Lower leg skin (tissue), 3 donors: ENCODE measurements around the gene YPEL5.

Experiments
- POLR2A ChIP-seq, 2 donors: fragments of 450-650 bp; IDR thresholded peaks; one replicate each; pipeline ENCODE4 v1.6.1; 2016 to 2017; ENCODE audit warnings: antibody characterized with exemption in 2 of 2, mild to moderate bottlenecking in 1 of 2, moderate library complexity in 1 of 2
- TF ChIP-seq, protein P1 (sequence below), 3 donors: fragments of 450-650 bp; IDR thresholded peaks; one replicate each; pipeline ENCODE4 v1.5.1; 2016; ENCODE audit warnings: antibody characterized with exemption in 3 of 3, mild to moderate bottlenecking in 3 of 3, moderate library complexity in 2 of 3

DNA sequence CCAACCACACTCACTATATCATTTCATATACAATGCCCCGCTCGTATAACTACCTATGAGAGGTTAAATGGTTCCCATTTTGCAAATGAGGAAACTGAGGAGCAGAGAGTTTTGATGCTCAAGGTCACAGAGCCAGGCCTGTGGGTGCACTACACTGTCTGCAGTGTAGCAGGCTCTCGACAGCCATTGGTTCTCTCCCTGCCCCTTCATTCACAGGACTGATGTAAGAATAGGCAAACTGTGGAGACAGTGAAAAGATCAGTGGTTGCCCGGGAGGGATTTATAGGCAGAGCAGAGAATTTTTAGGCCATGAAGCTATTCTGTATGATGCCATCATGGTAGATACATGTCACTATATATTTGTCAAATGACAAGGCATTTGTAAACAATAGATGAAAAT, 45.5 kb downstream of the YPEL5 start:
- TF ChIP-seq, protein P1, sequence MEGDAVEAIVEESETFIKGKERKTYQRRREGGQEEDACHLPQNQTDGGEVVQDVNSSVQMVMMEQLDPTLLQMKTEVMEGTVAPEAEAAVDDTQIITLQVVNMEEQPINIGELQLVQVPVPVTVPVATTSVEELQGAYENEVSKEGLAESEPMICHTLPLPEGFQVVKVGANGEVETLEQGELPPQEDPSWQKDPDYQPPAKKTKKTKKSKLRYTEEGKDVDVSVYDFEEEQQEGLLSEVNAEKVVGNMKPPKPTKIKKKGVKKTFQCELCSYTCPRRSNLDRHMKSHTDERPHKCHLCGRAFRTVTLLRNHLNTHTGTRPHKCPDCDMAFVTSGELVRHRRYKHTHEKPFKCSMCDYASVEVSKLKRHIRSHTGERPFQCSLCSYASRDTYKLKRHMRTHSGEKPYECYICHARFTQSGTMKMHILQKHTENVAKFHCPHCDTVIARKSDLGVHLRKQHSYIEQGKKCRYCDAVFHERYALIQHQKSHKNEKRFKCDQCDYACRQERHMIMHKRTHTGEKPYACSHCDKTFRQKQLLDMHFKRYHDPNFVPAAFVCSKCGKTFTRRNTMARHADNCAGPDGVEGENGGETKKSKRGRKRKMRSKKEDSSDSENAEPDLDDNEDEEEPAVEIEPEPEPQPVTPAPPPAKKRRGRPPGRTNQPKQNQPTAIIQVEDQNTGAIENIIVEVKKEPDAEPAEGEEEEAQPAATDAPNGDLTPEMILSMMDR (IDR thresholded peaks at IDR 0.05): no peak
- TF ChIP-seq POLR2A (IDR thresholded peaks at IDR 0.05): no peak
